Measurements from ENCODE around the gene SLC2A13. TPM values are rescaled to one million over a fixed set of nuclear protein-coding genes. Genes with fewer than 3 reads are reported as not detected.
A peak's percentile ranks its signal among the peaks of the same experiment; 100 is the strongest.
"Not testable (repeated sequence)": the region's sequence is repeated elsewhere in the genome, so short reads cannot be mapped to it uniquely, and the experiment has no call there.

Gene SLC2A13
- total RNA-seq, 1 donor from 2014 or later, result 3.9 TPM

DNA sequence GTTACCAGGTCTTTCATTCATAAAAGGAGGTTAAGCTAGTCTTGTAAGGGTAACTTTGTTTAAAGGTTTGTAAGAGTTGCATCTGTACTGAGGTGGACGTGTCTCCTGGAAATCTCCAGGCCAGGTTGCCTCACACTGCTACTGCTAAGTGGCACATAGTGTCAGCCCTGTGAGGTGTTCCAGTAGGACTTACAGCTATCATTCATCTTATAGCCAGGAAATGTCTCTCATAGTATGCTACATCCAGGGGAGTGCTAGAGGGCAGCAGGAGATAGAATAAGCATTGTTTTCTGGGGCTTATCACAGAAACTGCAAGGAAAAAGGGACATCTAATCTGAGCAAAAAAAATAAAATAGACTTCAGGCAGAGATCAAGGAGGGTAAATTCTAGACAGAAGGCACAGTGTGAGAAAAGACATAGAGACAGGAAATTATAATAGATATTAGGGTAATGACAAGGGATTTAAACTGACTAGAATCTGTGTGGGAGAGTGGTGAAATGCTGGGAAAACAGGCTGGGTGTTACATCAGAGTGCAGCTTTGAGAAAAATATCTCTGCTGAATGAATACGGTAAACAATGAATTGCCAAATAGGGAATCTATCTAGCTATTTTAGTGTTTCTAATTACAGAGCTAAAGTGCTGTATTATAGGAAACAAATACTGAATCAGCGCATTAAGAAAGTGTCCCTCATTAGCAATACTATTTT lies 281.2 kb downstream of the SLC2A13 start:
- Histone ChIP-seq H3K4me3 (ENCODE audit: low read depth, low read length) (no peak overlapping the region), H3K27me3 (ENCODE audit: control insufficient read depth, insufficient read depth, low read length) (no peaks in the 10 kb centered on the region), H3K36me3 (ENCODE audit: control insufficient read depth, insufficient read depth, low read length) (no peaks in the 10 kb centered on the region)
- TF ChIP-seq, protein P1, sequence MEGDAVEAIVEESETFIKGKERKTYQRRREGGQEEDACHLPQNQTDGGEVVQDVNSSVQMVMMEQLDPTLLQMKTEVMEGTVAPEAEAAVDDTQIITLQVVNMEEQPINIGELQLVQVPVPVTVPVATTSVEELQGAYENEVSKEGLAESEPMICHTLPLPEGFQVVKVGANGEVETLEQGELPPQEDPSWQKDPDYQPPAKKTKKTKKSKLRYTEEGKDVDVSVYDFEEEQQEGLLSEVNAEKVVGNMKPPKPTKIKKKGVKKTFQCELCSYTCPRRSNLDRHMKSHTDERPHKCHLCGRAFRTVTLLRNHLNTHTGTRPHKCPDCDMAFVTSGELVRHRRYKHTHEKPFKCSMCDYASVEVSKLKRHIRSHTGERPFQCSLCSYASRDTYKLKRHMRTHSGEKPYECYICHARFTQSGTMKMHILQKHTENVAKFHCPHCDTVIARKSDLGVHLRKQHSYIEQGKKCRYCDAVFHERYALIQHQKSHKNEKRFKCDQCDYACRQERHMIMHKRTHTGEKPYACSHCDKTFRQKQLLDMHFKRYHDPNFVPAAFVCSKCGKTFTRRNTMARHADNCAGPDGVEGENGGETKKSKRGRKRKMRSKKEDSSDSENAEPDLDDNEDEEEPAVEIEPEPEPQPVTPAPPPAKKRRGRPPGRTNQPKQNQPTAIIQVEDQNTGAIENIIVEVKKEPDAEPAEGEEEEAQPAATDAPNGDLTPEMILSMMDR (IDR thresholded peaks at IDR 0.05; ENCODE audit: insufficient read depth, low read length, severe bottlenecking), result no peak
- FAIRE-seq, result no peak
- DNase-seq (ENCODE audit: low read depth), result peak; percentile 8

DNA sequence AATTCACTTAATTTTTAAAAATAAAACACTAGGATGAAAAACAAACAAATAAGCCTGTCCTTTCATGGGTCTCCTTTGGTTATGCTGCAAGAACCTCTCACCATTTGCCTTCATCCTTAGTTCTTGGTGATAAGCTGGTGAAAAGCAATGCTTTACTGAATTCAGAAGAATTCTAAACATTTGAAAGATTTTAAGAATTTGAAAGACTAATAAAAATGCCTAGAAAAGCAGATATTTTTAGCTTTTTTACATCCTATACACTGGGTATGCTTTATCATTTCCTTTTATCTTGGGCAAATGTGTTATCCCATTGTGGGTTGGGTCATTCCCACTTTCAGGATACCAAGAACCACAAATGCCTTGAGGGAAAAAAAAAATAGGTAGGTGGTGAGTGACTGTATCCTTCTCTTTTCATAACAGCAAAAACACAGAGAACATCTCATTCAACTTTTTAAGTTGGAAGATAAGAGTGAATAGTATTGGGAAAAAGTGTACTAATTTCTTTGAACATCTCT lies 289.2 kb downstream of the SLC2A13 start:
- TF ChIP-seq, protein P1 (IDR thresholded peaks at IDR 0.05; ENCODE audit: insufficient read depth, low read length, severe bottlenecking), result no peak
- Histone ChIP-seq H3K4me3 (ENCODE audit: low read depth, low read length) (no peak overlapping the region), H3K27me3 (ENCODE audit: control insufficient read depth, insufficient read depth, low read length) (no peaks in the 10 kb centered on the region), H3K36me3 (ENCODE audit: control insufficient read depth, insufficient read depth, low read length) (no peaks in the 10 kb centered on the region)
- FAIRE-seq (no peak), DNase-seq (ENCODE audit: low read depth) (no peak)

DNA sequence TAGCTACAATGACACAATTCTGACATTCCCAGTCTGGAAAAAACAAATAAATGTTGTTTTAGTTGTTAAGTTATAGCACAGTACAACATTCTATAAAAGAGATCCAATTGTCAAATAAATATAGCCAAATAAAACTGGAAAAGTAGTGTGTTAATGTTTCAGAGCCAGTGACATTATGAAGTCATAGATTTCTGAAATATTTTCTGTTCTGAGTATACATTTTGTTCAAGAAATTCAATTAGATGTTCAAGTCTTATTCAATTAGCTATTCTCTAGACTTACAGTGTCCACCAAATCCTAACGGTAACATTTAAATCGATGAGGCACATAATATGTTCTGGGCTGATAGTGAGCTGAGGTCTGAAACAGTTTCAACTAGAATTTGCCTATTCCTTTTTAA lies 290.1 kb downstream of the SLC2A13 start:
- no peaks in the 10 kb centered on the region for H3K36me3 ChIP-seq (ENCODE audit: control insufficient read depth, insufficient read depth, low read length)
- DNase-seq (ENCODE audit: low read depth), result no peak
- FAIRE-seq, result no peak
- TF ChIP-seq, protein P1 (IDR thresholded peaks at IDR 0.05; ENCODE audit: insufficient read depth, low read length, severe bottlenecking), result no peak
- no peaks in the 10 kb centered on the region for H3K27me3 ChIP-seq (ENCODE audit: control insufficient read depth, insufficient read depth, low read length)
- no peak overlapping the region for H3K4me3 ChIP-seq (ENCODE audit: low read depth, low read length)

DNA sequence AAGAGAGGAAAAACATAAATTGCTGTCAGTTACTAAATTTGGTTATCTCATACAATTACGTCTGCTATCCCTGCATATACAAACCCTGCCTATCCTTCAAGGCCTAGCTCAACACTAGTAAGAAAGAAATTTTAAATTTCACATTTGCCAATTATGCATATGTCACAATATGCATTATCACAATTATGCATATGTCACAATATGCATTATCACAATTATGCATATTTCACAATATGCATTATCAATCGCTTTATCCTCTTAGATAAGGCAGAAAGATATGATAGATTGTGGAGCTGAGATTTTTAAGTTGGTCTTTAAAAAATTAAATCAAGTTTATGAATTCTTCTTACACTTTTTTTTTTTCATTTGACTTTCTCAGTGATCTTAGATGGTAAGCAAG lies 291.3 kb downstream of the SLC2A13 start:
- DNase-seq (ENCODE audit: low read depth) (no peak), FAIRE-seq (no peak)
- TF ChIP-seq, protein P1 (IDR thresholded peaks at IDR 0.05; ENCODE audit: insufficient read depth, low read length, severe bottlenecking), result no peak
- Histone ChIP-seq H3K36me3 (ENCODE audit: control insufficient read depth, insufficient read depth, low read length) (no peaks in the 10 kb centered on the region), H3K27me3 (ENCODE audit: control insufficient read depth, insufficient read depth, low read length) (no peaks in the 10 kb centered on the region), H3K4me3 (ENCODE audit: low read depth, low read length) (no peak overlapping the region)

DNA sequence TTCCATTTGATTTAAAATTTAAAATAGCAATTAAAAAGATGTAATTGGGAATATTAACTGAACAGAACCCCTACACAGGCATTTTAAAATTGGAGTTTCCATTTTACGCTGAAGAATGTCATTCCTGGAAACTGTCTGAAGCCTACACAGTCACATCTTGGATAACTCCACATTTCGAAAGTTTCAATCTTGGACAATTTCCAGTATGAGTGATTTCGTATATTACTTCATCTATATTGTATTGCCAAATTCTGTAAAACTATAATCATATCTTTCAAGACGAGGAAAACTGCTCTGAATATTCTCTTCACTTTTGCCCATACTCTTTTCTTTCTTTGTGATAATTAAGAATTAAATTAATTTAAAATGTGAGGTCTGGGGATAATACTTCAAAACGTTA lies 292.1 kb downstream of the SLC2A13 start:
- no peaks in the 10 kb centered on the region for H3K27me3 ChIP-seq (ENCODE audit: control insufficient read depth, insufficient read depth, low read length)
- no peak for FAIRE-seq
- H3K4me3 ChIP-seq (ENCODE audit: low read depth, low read length), result no peak overlapping the region
- H3K36me3 ChIP-seq (ENCODE audit: control insufficient read depth, insufficient read depth, low read length), result no peaks in the 10 kb centered on the region
- no peak for DNase-seq (ENCODE audit: low read depth)
- TF ChIP-seq, protein P1 (IDR thresholded peaks at IDR 0.05; ENCODE audit: insufficient read depth, low read length, severe bottlenecking), result no peak

DNA sequence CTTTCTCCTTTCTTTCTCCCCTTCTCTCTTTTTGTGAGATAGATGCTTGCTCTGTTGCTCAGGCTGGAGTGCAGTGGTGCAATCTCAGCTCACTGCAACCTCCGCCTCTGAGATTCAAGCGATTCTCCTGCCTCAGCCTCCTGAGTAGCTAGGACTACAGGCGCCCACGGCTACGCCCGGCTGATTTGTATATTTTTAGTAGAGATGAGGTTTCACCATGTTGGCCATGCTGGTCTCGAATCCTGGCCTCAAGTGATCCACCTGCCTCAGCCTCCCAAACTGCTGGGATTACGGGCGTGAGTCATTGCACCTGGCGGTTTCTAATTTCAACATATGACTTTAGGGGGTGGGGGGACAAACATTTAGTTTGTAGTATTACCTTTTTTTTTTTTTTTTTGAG lies 293.4 kb downstream of the SLC2A13 start:
- FAIRE-seq; H3K27me3 ChIP-seq (ENCODE audit: control insufficient read depth, insufficient read depth, low read length); DNase-seq (ENCODE audit: low read depth); H3K4me3 ChIP-seq (ENCODE audit: low read depth, low read length); H3K36me3 ChIP-seq (ENCODE audit: control insufficient read depth, insufficient read depth, low read length): not testable (repeated sequence)
